Activated T-cell treated with anti-CD3 and anti-CD28 coated beads, Interleukin-2, amount 50 U/mL, for 72 hours (primary cell): ENCODE data around the gene PHF8. TPM values are rescaled to one million over a fixed set of nuclear protein-coding genes. Genes with fewer than 3 reads are reported as not detected.
A peak's percentile ranks its signal among the peaks of the same experiment; 100 is the strongest.

Experiments
- ATAC-seq, 2 donors: fragments of 150-1000 bp; cut with Tn5 transposase; replicated peaks in 1 of 2; 2 replicates each; pipeline ENCODE4 v1.10.0; 2021; ENCODE audit warnings: moderate library complexity in 2 of 2, mild to moderate bottlenecking in 1 of 2
- DNase-seq, 2 donors: peaks; one replicate each; pipeline ENCODE4 v3.0.0; 2021 to 2022; ENCODE audit warnings: mixed read lengths in 1 of 2
- H3K27ac Mint-ChIP-seq: one replicate; pipeline ENCODE4 v1.8.0; 2022; ENCODE audit warnings: mild to moderate bottlenecking, moderate library complexity, mixed read lengths
- H3K27me3 Mint-ChIP-seq: one replicate; pipeline ENCODE4 v1.8.0; 2022; ENCODE audit warnings: low read depth, mixed read lengths
- H3K36me3 Mint-ChIP-seq, 2 donors: one replicate each; pipeline ENCODE4 v1.8.0; 2022; ENCODE audit warnings: mixed read lengths in 2 of 2, mild to moderate bottlenecking in 1 of 2; ENCODE audit not compliant: insufficient read depth in 2 of 2
- H3K4me1 Mint-ChIP-seq: one replicate; pipeline ENCODE4 v1.8.0; 2022; ENCODE audit warnings: low read depth, mixed read lengths
- H3K4me3 Mint-ChIP-seq, 2 donors: one replicate each; pipeline ENCODE4 v1.8.0; 2022; ENCODE audit warnings: mild to moderate bottlenecking in 2 of 2, mixed read lengths in 2 of 2, moderate library complexity in 2 of 2
- H3K9me3 Mint-ChIP-seq, 2 donors: one replicate each; pipeline ENCODE4 v1.8.0; 2022; ENCODE audit warnings: mixed read lengths in 2 of 2
- total RNA-seq, 2 donors: library from RNA; stranded (reverse); gene quantifications; one replicate each; pipeline ENCODE4 v1.2.3, GENCODE V29; 2022

The PHF8 gene
- total RNA-seq, 2 donors from 2014 or later: 53.6 to 59.7 TPM

- Mint-ChIP-seq H3K27me3 (peaks cover 5% of the 10 kb centered on the region), H3K27ac (no peak overlapping the region), H3K4me3 (no peak overlapping the region), H3K9me3 (no peaks in the 10 kb centered on the region), H3K36me3 (peaks cover 0 to 2% of the 10 kb centered on the region in 2 donors), H3K4me1 (peaks cover 8% of the 10 kb centered on the region)
- ATAC-seq: no peak
- DNase-seq: no peak
Measured at GRCh38 chrX:54048412-54048811, 4.1 kb upstream of the PHF8 start.

GRCh38 chrX:54045563-54046228, 1.4 kb upstream of the PHF8 start:
- H3K27ac Mint-ChIP-seq: peak overlapping the region; percentile 97

DNA sequence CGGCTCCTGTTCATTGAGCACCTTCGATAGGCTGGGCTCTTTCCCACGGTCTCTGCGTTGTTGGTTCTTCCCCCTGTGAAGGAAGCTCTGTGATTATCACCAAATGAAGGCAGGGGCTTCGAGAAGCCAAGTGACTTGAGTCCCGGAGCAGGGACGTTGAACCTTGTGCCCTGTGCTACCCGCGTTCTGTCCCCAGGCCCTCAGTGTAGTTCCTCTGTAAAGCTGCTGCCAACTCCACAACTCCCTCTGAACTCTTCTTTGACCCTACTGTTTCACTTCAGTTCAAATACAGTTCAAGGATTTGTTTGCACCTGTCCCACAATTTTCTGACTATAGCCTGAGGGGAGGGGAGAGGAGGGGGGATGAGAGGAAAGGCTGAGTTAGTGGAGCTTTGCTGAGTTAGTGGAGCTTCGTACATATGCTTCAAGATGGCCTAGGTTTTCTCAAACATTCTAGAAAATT, 635 bp upstream of the PHF8 start:
- peaks cover 6 to 9% of the 10 kb centered on the region in 2 donors for H3K36me3 Mint-ChIP-seq
- H3K27ac Mint-ChIP-seq: peak overlapping the region; percentile 97
- peaks cover 21% of the 10 kb centered on the region for H3K4me1 Mint-ChIP-seq
- no peaks in the 10 kb centered on the region for H3K9me3 Mint-ChIP-seq
- ATAC-seq (no peak), DNase-seq (no peak)
- peak overlapping the region; percentile 86 to 99 for H3K4me3 Mint-ChIP-seq
- H3K27me3 Mint-ChIP-seq: peaks cover 5% of the 10 kb centered on the region

More at GRCh38 chrX:54045563-54046228, 1.4 kb upstream of the PHF8 start:
- DNase-seq (no peak), ATAC-seq (no peak)
- peak overlapping the region; percentile 86 to 99 for H3K4me3 Mint-ChIP-seq
- H3K36me3 Mint-ChIP-seq: peaks cover 2 to 5% of the 10 kb centered on the region in 2 donors
- H3K4me1 Mint-ChIP-seq: peaks cover 16% of the 10 kb centered on the region
- peaks cover 5% of the 10 kb centered on the region for H3K27me3 Mint-ChIP-seq
- H3K9me3 Mint-ChIP-seq: no peaks in the 10 kb centered on the region

DNA sequence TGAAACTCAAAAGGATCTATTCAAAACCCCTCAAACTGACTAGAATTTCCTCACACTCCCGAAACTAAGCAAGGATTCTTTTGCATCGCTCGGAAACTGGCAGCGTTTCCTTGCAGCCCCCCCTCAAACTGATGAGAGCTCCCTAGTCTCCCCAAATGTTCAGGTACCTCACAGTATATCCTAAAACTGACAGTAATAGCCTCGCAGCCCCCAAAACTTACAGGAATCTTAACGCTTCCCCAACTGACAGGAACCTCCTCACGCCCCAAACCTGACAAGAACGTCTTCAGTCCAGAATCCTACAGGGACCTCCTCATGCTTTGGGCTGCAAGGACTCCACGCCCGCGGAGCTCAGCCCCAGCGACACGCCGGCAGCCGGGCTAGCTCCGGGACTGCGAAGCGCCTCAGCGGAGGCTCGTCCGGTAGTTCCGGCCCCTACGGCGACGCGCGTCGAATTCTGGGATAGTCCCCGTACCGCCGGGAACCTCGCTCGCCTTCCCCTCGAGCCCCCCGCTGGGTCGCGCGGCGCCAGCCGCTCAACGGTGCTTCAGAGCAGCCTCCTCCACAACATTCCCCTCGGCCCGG, 640 bp downstream of the PHF8 start:
- Mint-ChIP-seq H3K27ac (peak overlapping the region; percentile 95), H3K36me3 (peaks cover 6 to 9% of the 10 kb centered on the region in 2 donors), H3K27me3 (no peaks in the 10 kb centered on the region), H3K9me3 (no peaks in the 10 kb centered on the region), H3K4me1 (peaks cover 21% of the 10 kb centered on the region), H3K4me3 (peak overlapping the region; percentile 86 to 99)
- ATAC-seq: peak; percentile 21 to 35
- peak; percentile 34 to 36 for DNase-seq

DNA sequence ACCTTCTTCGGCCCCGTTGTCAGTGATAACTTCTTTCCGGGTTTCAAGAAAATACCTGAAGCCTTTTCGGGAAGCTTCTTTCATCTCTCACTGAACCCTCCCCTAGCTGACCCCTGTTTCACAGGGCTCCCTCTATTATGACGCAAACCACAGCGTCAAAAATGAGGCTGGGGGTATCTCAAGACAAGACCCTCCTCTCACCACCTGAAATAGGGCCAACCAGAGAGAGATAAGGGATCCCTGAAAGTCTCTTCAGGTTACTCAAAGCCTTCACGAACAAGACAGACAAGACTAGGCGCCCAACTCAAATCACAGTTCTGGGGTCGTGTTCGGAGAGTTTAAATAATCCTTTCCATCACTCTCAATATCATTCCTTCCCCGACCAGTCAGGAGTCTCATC, 1.2 kb downstream of the PHF8 start:
- H3K36me3 Mint-ChIP-seq: peaks cover 6 to 9% of the 10 kb centered on the region in 2 donors
- ATAC-seq (no peak), DNase-seq (no peak)
- no peaks in the 10 kb centered on the region for H3K27me3 Mint-ChIP-seq
- peaks cover 21% of the 10 kb centered on the region for H3K4me1 Mint-ChIP-seq
- no peaks in the 10 kb centered on the region for H3K9me3 Mint-ChIP-seq
- peak overlapping the region; percentile 86 to 99 for H3K4me3 Mint-ChIP-seq
- H3K27ac Mint-ChIP-seq: peak overlapping the region; percentile 95

GRCh38 chrX:54042609-54043021, 1.7 kb downstream of the PHF8 start:
- peak overlapping the region; percentile 95 for H3K27ac Mint-ChIP-seq
- ATAC-seq (peak in 1 of 2 donors; percentile 20), DNase-seq (peak; percentile 49 to 58)
- H3K36me3 Mint-ChIP-seq: peaks cover 6 to 9% of the 10 kb centered on the region in 2 donors
- H3K4me3 Mint-ChIP-seq: peak overlapping the region; percentile 86 to 99
- H3K9me3 Mint-ChIP-seq: no peaks in the 10 kb centered on the region
- peaks cover 21% of the 10 kb centered on the region for H3K4me1 Mint-ChIP-seq
- H3K27me3 Mint-ChIP-seq: no peaks in the 10 kb centered on the region

DNA sequence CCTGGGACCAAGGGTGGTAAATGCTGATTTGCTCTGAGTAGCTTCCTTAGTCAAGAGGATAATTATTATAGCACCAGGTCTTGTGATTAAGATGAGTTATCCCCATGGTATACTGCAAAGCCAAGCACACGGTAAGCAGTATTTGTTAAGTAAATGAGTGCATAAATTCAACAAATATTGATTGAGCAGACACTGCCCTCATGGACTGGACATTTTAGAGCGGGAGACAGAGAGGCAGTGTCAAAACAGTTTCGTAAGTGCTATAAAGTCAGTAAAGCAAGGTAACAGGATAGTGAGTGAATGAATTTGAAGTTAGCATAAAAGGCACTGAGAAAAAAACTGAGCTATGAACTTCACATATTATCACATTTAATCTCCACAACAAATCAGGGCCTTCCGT, 13.9 kb downstream of the PHF8 start:
- peaks cover 11% of the 10 kb centered on the region for H3K27me3 Mint-ChIP-seq
- no peak overlapping the region for H3K27ac Mint-ChIP-seq
- no peaks in the 10 kb centered on the region for H3K9me3 Mint-ChIP-seq
- H3K4me3 Mint-ChIP-seq: no peak overlapping the region
- DNase-seq (no peak), ATAC-seq (no peak)
- H3K4me1 Mint-ChIP-seq: no peaks in the 10 kb centered on the region
- peaks cover 10 to 17% of the 10 kb centered on the region in 2 donors for H3K36me3 Mint-ChIP-seq

DNA sequence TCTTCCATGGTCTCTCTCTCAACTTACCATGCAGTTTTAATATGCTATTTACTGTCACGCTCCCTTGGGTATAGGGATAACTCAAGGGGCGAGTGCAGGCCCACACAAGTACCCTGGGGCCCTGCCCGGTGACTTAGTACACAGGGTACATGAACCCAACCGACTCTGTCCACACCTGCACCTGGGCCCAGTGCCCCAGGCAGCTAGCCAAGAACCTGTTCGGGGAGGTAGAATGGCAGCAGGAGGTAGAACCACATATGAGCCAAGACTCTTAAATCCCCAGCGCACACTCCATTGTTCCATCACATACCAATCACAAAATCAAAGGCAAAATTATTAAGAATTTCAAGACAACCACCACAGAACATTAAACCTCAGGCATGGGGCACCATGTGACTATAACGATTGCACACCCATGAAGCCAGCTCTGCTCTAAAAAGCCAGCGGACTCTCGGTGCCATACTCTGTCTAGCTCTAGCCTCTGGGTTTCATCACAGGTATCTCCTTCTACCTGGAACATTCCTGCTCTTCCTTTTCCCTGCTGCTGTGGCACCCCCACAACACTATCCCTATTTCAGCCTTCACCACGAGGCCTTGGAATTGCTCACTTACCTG, 14.6 kb downstream of the PHF8 start:
- DNase-seq (no peak), ATAC-seq (no peak)
- peaks cover 13% of the 10 kb centered on the region for H3K27me3 Mint-ChIP-seq
- peaks cover 10 to 18% of the 10 kb centered on the region in 2 donors for H3K36me3 Mint-ChIP-seq
- no peak overlapping the region for H3K27ac Mint-ChIP-seq
- no peaks in the 10 kb centered on the region for H3K9me3 Mint-ChIP-seq
- H3K4me3 Mint-ChIP-seq: no peak overlapping the region
- no peaks in the 10 kb centered on the region for H3K4me1 Mint-ChIP-seq

DNA sequence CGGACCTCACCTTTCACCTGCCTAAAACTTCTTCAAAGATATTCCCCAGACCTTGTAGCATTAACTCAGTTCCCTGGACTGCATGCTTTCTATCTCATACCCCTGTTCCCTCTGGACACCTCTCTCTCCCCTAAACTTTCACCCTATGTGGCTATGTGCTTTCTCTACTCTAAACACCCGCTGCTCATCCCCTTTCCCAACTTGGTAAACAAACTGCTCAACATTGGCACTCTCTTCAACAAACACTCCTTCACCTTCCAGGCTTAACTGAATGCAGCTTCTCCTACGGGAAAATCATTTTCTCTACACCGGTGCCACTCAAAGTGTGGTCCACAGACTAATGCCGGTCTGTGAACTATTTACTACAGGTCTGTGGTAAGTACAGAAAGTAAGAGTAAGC, 19.9 kb downstream of the PHF8 start:
- no peaks in the 10 kb centered on the region for H3K9me3 Mint-ChIP-seq
- H3K27me3 Mint-ChIP-seq: peaks cover 7% of the 10 kb centered on the region
- H3K4me1 Mint-ChIP-seq: no peaks in the 10 kb centered on the region
- no peak for DNase-seq
- H3K36me3 Mint-ChIP-seq: peaks cover 12 to 17% of the 10 kb centered on the region in 2 donors
- no peak for ATAC-seq
- no peak overlapping the region for H3K4me3 Mint-ChIP-seq
- H3K27ac Mint-ChIP-seq: no peak overlapping the region

GRCh38 chrX:54012830-54013500, 31.3 kb downstream of the PHF8 start:
- ATAC-seq: peak in 1 of 2 donors; percentile 17
- Mint-ChIP-seq H3K27ac (no peak overlapping the region), H3K9me3 (no peaks in the 10 kb centered on the region), H3K27me3 (no peaks in the 10 kb centered on the region), H3K4me1 (no peaks in the 10 kb centered on the region), H3K4me3 (no peak overlapping the region), H3K36me3 (peaks cover 3 to 5% of the 10 kb centered on the region in 2 donors)
- DNase-seq: no peak

GRCh38 chrX:54007682-54008081, 36.6 kb downstream of the PHF8 start:
- Mint-ChIP-seq H3K36me3 (peaks cover 3 to 7% of the 10 kb centered on the region in 2 donors), H3K27ac (no peak overlapping the region), H3K27me3 (no peaks in the 10 kb centered on the region), H3K4me1 (peaks cover 4% of the 10 kb centered on the region), H3K4me3 (no peak overlapping the region), H3K9me3 (no peaks in the 10 kb centered on the region)
- no peak for ATAC-seq
- no peak for DNase-seq

DNA sequence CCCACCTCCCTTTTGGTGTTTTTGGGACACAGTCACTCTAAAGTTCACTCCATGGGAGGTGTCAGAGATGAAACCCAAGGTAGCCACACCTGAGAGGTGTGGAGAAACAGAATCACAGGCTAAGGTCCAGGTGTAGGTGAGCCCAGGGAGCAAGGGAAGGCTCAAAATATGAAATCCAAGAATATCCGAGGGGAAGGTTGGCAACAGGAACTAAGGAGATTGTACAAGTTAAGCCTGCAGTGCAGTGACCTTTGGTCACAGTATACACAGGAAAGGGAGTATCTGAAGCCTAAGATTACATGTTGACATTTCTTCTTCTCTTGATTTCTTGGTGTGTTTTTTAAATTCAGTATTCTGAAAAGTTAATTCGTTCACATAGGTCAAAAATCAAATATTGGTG, 46.5 kb downstream of the PHF8 start:
- H3K36me3 Mint-ChIP-seq: peaks cover 5 to 10% of the 10 kb centered on the region in 2 donors
- no peak overlapping the region for H3K27ac Mint-ChIP-seq
- no peak overlapping the region for H3K4me3 Mint-ChIP-seq
- peaks cover 22% of the 10 kb centered on the region for H3K27me3 Mint-ChIP-seq
- DNase-seq (no peak), ATAC-seq (no peak)
- no peaks in the 10 kb centered on the region for H3K4me1 Mint-ChIP-seq
- no peaks in the 10 kb centered on the region for H3K9me3 Mint-ChIP-seq

DNA sequence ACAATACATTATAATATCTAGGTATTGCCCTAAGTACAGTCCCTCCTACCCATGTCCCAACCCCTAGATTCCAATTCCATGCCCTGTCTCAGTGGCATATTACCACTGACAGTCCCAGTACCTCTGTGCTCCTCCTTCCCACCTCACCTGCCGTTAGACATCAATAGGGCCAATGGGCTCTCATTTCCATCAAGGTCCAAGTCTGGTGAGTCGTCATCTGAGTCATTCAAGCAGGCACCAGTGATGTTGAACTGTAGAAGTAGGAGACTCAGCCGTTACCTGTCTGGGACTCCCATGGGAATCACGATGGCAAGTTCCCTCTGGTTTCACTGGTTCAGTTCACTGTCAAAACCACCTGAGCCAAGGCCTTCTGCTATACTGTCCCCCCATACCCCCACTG, 51.7 kb downstream of the PHF8 start:
- DNase-seq: no peak
- Mint-ChIP-seq H3K27ac (no peak overlapping the region), H3K27me3 (peaks cover 25% of the 10 kb centered on the region), H3K4me1 (no peaks in the 10 kb centered on the region), H3K9me3 (no peaks in the 10 kb centered on the region), H3K36me3 (peaks cover 7 to 12% of the 10 kb centered on the region in 2 donors), H3K4me3 (no peak overlapping the region)
- no peak for ATAC-seq
